Activated CD4-positive, alpha-beta T cell treated with anti-CD3 and anti-CD28 coated beads for 1 hour (primary cell): ENCODE data around the gene ALOX5.

Experiments used
- DNase-seq: peaks from one replicate; pipeline ENCODE4 v3.0.0-alpha.2; 2020

ALOX5 gene

DNA sequence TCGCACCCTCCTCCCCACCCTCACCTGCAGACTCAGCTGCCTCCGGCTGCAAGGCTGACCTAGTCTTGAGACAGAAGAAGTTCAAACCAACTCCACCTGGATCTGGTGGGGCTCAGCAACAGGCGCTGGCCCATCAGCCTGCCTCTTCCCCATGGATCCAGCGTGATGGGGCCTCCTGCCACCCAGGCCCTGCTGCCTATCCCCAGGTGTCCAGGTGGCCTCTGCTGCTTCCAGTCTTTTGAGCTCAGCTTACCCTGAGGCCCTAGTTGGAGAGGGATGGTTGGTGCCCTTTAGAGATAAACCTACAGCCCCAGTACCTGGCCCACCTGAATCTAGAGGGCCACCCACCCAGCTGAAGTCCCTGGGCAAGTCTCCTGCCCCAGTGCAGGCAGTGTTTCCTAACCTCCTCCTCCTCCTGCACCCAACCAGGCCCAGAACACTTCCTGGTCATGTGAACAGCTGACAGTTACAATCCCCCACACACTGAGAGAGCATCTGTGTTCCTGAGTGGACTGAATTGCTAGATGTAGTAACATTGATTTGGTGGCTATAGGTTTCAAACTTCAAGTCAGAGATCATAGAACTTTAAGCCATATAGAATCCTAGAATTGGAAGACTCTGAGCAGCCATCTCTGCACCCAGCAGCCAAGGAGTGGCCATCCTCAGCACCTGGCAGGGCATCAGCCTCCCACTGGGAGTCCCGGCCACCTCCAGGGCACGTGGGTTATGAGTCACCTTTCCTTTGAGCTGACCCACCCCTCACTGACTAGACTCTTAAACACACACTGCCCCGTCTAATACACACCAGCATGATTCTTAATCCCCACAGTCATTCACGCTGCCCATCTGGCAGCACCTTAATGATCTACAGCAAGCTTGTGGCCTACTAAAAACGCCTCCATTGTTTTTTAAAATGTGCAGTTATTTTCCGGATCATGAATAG, 51.9 kb downstream of the ALOX5 start:
- DNase-seq: no peak

DNA sequence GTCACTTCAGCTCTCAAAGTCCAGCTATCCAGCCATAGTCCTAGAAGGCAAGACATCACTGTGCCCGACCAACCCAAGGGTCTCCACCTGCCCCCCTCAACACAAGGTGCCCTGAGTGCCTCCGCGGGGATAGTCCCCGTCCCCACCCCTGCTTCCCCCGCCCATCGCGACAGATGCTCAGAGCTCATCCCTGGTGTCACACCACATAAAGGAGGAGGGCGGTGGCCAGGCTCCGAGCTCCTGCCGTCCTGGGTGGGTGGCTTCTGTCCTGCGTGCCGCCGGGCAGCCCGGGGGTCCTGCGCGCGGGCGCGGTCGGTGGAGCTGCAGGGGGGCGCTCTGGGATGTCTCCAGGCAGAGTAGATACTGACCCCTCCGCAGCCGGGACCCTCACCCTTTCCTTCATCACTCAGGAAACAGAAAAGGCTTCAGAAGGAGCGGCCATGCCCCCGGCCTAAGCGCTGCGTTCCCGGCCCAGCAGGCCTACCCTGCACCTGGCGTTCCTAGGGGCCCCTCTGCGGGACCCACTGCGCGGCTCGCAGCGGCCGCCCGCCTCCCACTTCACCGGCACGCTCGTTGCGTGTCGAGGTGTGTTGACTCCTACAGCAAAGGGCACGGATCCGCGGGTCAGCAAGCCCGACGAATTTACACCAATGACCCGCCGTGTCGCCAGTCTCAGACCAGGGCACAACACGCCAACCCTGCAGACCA, 53.4 kb downstream of the ALOX5 start:
- DNase-seq: no peak

DNA sequence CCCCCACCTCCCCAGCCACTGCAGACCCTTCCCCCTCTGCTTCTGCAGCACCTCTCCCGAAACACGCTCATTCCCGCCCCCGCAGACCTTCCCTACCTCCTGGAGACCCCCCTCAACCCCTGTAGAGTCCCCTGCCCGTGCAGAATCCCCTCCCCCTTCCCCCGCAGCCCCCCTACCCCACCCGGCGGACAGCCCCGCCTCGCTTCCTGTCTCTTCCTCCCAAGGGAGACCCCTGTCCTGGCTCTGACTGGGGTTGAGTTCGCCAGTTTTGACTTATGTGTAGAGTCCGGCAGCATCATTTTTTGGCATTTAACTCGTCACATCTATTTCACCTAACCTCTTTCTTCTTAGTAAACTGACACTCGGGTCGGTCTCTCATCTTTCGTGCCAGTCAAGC, 54.0 kb downstream of the ALOX5 start:
- DNase-seq: no peak

DNA sequence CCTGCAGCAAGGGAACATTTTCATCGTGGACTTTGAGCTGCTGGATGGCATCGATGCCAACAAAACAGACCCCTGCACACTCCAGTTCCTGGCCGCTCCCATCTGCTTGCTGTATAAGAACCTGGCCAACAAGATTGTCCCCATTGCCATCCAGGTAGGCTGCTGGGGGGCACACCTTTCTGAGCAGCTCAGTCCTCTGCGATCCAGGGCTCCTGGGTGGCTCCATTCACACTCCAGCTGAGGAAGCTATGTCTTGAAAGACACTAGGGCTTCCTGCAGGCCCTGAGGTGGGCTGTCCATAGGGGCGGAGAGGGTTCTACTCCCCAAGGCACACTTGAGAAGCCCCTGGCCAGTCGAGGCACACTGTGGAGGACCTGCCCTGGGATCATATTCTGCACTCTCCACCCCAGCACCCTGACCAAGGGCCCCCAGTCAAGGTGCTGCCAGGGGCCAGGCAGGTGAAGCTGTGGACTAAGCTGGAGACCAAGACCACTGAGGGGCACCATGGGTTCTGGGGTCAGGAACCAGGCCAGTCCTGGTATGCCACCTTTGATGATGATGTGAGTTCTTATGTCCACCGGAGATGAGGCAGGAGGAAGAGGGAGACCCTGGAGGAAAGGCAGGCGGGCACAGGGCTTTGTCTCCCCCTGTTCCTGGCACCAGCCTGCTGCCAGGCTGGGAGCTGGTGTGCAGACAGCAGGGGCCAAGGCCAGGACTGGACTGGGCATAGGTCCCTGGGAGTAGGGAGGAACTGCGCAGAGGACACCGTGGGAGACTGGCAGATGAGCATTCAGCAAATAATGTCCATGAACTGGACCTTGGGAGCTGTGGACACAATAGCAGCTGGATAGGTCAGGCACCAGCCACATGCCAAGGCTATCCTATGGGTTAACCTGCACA, 54.8 kb downstream of the ALOX5 start:
- no peak for DNase-seq

DNA sequence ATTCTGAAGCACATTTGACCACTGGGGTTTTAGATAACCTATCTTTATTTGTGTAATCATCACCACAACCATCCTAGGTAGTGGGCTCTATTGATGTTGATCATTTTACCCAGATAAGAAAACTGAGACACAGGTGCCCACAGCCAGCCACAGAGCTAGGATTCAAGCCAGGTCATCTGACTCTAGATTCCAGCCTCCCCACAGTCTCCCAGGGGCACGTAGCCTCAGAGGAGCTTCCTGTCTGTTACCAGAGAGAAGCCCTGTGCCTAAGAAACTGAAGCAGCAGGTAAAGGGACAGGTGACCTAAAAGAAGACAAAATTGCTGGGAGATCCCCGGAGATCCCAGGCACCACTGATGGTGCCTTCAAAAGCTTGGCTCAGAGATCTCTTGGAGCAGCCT, 55.8 kb downstream of the ALOX5 start:
- no peak for DNase-seq

DNA sequence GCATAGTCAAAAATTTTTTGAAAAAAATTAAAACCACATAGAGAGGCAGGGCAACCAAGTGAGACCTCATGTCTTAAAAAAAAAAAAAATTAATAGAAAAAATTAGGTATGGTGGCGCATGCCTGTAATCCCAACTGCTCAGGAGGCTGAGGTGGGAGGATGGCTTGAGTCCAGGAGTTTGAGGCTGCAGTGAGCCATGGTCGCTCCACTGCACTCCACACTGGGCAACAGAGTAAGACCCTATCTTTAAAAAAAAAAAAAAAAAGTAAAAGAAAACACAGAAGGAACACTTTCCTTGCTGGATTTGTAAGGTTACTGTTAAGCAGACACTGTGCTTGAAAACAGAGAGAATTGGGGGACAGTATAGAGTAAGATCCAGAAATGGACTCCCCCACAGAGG, 58.1 kb downstream of the ALOX5 start:
- no peak for DNase-seq

DNA sequence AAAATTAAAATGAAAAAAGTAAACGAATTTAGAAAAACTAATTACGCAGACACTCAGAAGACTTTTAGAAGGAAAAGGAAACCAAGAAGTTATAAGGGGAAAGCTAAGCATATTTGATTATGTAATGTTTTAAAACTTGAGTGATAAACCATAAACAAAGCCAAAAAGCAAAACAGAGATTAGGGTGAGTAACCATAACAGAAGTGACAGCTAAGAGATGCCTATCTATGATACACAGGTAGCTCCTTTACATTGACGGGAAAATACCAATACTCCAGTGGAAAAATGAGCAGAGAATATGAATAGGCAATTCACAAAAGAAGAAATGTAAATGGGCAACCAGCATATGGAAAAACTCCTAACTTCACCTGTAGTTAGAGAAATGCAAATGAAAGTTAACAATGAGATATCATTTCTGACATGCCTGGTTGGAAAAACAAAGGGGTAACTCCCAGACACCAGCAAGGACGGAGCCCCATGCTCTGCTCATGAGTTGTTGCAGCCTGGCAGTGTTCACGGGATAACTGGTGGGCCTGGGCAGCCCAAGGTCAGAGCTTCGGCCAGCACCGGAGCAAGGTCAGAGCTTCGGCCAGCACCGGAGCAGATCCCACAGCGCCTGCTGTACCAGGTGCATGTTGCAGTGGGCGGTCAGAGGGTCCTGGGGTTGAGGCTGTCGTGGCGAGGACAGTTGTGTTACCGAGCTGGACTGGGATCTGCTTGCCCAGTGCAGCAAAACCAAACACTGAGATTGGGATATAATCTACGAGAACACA, 58.9 kb downstream of the ALOX5 start:
- DNase-seq: no peak

DNA sequence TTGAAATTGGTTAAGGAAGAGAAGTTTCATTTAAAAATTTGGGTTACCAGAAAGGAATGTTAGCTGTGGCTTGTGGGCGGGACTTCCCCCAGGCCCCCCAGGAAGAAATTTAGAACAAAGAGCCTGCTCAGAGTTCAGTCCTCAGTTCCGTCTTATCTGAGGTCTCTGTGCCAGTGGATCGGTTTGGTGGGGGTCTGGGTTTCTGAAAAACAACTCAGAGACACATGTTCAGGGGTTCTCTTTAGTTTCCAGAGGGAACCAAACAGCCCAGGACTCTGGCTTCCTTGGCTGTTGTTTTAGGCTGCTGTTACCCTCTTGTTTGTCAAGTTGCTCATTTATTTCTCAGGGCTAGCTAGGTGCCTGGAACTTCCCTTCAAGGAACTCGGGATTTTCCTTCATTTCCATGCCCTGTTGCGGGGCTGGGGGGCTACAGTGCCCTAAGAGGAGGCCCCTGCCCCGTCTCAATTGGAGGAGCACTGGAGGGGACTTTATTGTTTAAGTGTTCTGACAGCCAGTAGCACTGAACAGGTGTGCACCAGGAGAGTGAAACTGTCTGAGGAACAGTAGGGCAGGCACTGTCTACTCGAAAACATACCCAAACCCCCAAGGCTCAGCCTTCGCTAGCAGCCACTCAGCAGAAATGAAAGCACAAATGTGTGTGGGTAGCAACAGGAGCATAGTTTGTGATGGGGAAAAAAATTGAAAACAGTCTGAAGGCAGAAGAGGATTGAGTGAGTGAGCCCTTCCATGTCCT, 59.9 kb downstream of the ALOX5 start:
- no peak for DNase-seq

DNA sequence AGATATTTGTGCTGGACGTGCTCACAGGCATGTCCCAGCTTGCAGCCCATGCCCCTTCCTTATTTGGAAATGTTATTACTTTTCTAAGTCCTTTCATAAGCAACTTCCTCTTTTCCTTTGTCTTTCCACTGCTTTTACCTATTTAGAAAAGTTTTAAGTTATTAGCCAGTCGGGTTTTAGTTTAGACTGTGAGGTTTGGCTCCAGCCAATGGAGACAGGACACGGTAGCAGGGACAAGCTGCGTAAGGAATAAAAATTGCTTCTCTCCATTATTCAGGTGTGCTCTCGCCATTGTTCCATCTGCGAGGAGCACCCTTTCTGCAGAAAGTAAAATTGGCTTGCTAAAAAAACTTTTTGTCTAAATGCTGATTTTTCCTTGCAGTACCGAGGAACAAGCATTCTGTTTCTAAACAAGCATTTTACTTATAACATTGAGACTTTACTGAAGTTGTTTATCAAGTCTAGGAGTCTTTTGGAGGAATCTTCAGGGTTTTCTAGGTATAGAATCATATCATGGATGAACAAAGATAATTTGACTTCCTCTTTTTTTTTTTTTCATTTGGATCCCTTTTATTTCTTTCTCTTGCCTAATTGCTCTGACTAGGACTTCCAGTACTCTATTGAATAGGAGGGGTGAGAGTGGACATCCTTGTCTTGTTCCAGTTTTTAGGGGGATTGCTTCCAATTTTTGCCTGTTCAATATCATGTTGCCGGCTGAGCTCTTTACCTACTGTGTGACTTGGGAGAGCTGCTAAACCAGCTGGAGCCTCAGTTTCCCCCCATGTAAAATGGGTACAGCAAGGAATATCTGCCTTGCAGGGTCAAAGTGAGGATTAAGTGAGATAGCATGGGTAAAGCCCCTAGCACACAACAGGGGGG, 63.8 kb downstream of the ALOX5 start:
- DNase-seq: no peak

DNA sequence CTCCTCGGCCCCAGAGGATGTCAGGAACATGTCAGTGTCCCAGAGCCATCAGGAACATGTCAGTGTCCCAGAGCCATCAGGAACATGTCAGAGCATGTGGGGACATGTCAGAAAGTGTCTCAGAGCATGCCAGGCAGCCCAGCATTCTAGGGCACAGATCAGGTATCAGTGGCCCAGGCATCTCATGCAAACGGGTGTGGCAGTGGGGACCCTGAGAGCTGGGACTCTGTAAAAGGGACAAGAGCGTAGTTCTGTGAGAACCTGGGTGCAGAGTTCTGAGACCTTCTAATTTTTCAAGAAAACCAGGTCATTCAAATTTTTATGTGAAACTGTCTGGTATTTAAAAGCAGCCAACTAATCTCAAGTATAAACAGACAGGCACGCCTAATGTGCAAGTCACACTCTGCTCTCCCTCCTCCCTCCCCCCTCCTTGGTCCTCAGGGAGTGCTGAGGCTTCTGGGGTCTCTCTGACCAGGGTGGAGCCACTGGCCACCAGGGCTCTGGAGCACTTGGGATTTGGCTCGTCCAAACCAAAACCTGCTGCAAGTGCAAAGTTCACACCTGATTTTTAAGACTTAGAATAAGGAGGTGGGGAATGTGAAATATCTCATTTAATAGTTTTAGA, 64.6 kb downstream of the ALOX5 start:
- no peak for DNase-seq

DNA sequence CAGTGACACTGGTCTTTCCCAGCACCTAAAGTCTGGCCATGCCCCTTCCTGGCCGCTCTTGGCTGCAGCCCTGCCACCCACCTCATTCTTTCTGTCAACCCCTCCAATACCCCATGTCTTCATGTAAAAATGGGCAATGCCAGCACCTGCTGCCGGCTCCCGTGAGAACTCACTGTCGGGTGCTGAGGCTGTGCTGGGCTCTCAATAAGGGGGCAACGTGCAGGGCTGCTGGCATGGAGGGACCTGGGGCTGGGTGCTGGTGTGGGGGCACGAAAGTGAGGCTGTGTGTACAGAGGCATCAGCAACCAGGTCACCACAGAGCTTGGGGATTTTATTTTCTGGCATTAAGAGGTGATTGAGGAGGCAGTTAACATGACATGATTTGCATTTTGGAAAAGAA, 65.3 kb downstream of the ALOX5 start:
- DNase-seq: no peak

DNA sequence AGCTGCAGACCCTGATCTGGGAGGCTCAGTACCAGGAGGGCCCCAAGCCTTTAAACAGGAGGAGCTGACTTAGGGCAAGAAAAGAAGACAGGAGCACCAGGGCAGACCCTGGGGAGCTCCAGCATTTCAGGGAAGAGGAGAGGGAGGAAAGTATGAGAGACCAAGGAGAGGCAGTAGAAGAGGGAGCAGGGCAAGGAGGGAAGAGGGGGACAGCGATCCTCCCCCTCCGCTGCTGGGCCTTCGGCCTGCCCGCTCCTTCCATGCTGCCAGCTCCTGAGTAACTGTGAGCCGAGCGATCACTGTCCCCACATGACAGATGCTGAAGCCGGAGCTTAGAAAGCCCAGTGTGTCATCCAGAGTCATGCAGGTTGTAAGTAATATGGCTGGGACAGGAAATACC, 65.9 kb downstream of the ALOX5 start:
- no peak for DNase-seq

DNA sequence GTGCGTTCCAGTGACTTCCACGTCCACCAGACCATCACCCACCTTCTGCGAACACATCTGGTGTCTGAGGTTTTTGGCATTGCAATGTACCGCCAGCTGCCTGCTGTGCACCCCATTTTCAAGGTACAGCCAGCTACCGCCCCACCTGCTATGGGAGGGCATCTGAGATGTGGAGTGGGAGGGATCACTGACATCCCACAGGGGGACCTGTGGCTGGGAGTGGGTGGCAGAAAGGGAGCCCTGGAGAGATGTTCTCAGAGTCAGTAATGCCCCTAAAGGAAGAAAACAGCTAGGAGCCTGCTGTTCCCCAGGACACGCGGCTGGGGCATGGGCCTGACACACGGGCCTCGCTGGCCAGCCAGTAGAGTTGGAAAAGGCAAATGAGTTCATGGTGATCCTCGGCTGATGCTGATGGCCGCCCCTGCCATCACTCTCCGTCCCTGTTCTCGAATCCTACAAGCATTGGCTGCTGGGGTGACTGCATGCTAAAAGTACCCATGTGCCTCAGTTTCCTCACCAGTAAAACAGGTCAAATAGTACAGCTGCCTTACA, 66.6 kb downstream of the ALOX5 start:
- no peak for DNase-seq

DNA sequence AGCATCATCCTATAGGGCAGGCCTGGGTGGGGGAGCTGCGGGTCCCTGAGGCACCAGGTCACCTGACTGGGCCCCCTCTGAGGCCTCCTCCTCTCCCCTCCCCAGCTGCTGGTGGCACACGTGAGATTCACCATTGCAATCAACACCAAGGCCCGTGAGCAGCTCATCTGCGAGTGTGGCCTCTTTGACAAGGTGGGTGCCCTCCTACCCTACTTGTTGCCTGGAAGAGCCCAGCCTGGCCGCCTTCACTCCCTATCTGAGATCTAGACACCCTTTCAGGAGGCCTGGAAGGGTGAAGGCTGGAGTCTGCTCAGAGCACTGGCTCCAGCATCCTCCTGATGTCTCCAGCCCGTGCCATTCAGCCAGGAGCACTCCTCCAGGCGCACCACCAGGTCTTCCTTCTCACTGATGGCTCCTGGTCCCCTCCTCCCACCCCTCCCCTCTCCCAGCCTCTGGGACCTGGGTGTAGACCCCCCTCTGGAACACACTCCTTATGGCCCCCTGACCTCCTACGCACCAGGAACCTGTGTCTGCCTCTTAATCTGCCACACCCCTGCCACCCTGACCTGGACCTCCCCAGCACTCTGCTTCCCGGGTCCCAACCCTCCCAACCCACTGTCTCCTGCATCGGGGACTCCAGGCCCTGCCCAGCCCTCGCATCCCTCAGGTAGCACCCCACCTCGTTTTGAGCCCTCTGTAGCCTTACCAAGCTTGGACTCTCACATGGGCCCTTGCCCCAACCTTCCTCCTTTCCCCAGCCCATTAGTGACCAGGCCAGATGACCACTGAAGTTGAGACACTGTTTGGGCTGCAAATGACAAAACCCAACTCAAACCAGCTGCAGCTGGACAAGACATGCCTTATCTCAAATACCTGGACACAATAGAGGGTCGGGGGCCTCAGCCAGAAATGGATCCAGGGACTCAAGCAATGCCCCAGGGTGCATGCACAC, 67.5 kb downstream of the ALOX5 start:
- no peak for DNase-seq

DNA sequence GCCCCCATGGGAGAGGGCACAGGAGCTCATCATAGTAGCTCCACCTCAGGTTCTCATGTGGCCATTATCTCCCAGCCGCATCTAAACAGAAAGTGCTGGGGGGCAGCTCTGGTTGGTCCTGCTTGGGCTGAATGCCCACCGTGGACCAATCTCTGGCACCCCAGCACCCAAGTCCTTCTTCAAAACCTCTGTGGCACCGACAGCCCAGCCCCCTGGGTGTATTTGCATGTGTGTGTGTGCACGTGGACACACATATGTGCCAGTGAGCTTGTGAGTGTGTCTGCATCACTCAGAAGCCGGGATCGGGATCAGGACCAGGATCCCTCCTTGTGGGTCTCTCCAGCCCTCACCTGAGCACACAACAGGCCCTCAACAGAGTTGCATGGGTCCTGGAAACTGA, 68.2 kb downstream of the ALOX5 start:
- DNase-seq: no peak

DNA sequence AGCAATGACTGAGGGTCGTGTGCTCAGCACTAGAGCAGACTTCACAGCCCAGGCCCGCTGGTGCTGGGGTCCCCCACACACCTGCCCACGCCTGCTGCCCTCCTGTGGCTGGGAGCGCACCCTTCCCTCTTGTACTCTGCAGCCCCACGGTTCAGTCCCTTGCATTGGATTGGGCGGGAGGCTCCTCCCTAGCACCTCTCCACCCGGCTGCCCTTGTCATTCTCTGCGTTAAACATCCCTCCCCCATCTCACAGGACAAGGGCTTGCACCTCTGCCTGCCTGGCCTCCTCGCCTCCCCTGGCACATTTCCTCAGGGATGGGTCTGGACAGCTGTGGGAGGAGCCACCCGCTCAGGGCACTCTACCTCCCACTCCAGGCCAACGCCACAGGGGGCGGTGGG, 68.6 kb downstream of the ALOX5 start:
- no peak for DNase-seq

DNA sequence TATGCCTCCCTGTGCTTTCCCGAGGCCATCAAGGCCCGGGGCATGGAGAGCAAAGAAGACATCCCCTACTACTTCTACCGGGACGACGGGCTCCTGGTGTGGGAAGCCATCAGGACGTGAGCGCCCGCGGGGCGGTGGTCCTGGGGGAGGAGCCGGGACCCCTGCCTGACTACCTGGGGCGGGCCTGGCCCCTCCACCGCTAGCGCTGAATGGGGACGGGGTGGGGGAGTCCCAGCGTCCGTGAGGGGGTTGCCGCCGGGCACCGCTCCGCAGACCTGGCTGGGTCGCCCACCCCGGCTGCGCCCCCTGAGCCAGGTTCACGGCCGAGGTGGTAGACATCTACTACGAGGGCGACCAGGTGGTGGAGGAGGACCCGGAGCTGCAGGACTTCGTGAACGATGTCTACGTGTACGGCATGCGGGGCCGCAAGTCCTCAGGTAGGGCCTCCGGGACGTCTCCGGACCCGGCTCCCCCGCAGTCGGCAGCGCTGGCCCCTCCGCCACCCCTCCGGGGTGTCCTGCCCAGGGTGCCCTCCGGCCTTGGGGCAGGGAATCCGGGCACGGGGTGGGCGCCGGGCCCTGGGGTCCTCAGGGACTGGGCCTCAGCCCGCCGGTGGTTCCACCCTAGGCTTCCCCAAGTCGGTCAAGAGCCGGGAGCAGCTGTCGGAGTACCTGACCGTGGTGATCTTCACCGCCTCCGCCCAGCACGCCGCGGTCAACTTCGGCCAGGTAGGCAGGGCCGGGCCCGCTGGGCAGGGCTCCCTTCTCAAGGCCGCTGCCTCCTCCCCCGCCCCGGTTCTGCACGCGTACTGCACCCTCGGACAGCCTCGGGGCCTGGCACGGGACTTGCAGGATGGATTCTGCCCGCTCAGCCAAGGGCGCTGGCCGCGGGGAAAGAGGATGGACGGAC, 69.3 kb downstream of the ALOX5 start:
- DNase-seq: no peak

DNA sequence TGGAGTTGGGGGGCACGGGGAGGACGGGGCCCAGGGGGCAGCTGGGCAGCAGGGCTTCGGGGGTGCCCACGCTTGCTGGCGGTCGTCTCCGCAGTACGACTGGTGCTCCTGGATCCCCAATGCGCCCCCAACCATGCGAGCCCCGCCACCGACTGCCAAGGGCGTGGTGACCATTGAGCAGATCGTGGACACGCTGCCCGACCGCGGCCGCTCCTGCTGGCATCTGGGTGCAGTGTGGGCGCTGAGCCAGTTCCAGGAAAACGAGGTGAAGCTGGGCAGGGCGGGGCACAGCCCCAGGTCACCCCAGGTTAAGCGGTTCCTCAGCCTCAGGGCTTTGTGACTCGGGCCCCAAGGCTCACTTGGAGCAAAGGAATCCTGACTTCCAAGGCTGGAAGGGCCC, 70.0 kb downstream of the ALOX5 start:
- DNase-seq: no peak
